NK-92 (cell line): Measurements from ENCODE around the gene ZNF679.
"Not testable (repeated sequence)": the region's sequence is repeated elsewhere in the genome, so short reads cannot be mapped to it uniquely, and the experiment has no call there.

Experiments
- DNase-seq: peaks from one replicate; lab custom pipeline; 2025; ENCODE audit not compliant: unreplicated experiment; lab: John Stamatoyannopoulos, UW

Gene ZNF679

GRCh38 chr7:64228174-64228573 is at the start of gene ZNF679:
ZNF679 (plus strand) TSS chr7:64228474; CDS start chr7:64249118, 20,644 bp downstream.
- not testable (repeated sequence) for DNase-seq

- DNase-seq: no peak
These were observed 47.3 kb upstream of the ZNF679 start for GRCh38 chr7:64180989-64181388.

- no peak for DNase-seq
These were observed 46.7 kb upstream of the ZNF679 start for GRCh38 chr7:64181586-64181985.

GRCh38 chr7:64182036-64182790 is 46.1 kb upstream of the ZNF679 start:
- DNase-seq: no peak

- no peak for DNase-seq
These were observed 45.0 kb upstream of the ZNF679 start for GRCh38 chr7:64183126-64183742.

GRCh38 chr7:64183827-64184372 is 44.4 kb upstream of the ZNF679 start:
- no peak for DNase-seq

- DNase-seq: no peak
These were observed 43.9 kb upstream of the ZNF679 start for GRCh38 chr7:64184376-64184775.

GRCh38 chr7:64187408-64187807 is 40.9 kb upstream of the ZNF679 start:
- no peak for DNase-seq

- no peak for DNase-seq
These were observed 36.0 kb upstream of the ZNF679 start for GRCh38 chr7:64192148-64192704.

GRCh38 chr7:64192775-64193174 is 35.5 kb upstream of the ZNF679 start:
- DNase-seq: no peak

GRCh38 chr7:64206903-64207302 is 21.4 kb upstream of the ZNF679 start, which contains the start of gene ZNF735:
ZNF735 (plus strand) TSS chr7:64207203; CDS start chr7:64207203, 0 bp downstream.
- DNase-seq: no peak

GRCh38 chr7:64219710-64220298 is 8.5 kb upstream of the ZNF679 start:
- not testable (repeated sequence) for DNase-seq

GRCh38 chr7:64223366-64223765 is 4.9 kb upstream of the ZNF679 start:
- no peak for DNase-seq

- no peak for DNase-seq
These were observed 38.2 kb downstream of the ZNF679 start for GRCh38 chr7:64266341-64266919.

GRCh38 chr7:64277630-64278029 is 49.4 kb downstream of the ZNF679 start:
- DNase-seq: no peak

- no peak for DNase-seq
These were observed 66.6 kb downstream of the ZNF679 start for GRCh38 chr7:64294701-64295420.

GRCh38 chr7:64297418-64297817 is 69.1 kb downstream of the ZNF679 start:
- DNase-seq: not testable (repeated sequence)

GRCh38 chr7:64300641-64301405 is 72.5 kb downstream of the ZNF679 start:
- no peak for DNase-seq

GRCh38 chr7:64307254-64308015 is 79.2 kb downstream of the ZNF679 start:
- peak; percentile 58 for DNase-seq
